GM23248 (cell line): ENCODE data around the gene CD79A. TPM values are rescaled to one million over a fixed set of nuclear protein-coding genes. Genes with fewer than 3 reads are reported as not detected.
A peak's percentile ranks its signal among the peaks of the same experiment; 100 is the strongest.

Source experiments
- DNase-seq: peaks from one replicate; pipeline ENCODE4 v3.0.0-alpha.2; 2015
- H2AFZ ChIP-seq: fragments of 200-600 bp; sonication (generic); 2 replicates; pipeline ENCODE4 v1.6.1; 2016; ENCODE audit warnings: antibody characterized with exemption
- H3F3A ChIP-seq: fragments of 200-600 bp; sonication (generic); 2 replicates; pipeline ENCODE4 v1.6.1; 2016; ENCODE audit warnings: mild to moderate bottlenecking, antibody characterized with exemption, mixed run types; ENCODE audit not compliant: insufficient read depth
- H3K27ac ChIP-seq: fragments of 200-600 bp; sonication (generic); 2 replicates; pipeline ENCODE4 v1.5.1; 2016; ENCODE audit warnings: mild to moderate bottlenecking
- H3K27me3 ChIP-seq: fragments of 200-600 bp; sonication (generic); replicated peaks from 2 replicates; pipeline ENCODE4 v1.6.1; 2016; ENCODE audit warnings: mild to moderate bottlenecking; ENCODE audit not compliant: insufficient read depth
- H3K36me3 ChIP-seq: fragments of 200-600 bp; sonication (generic); 2 replicates; pipeline ENCODE4 v1.6.1; 2016; ENCODE audit warnings: low read depth, mild to moderate bottlenecking
- H3K4me1 ChIP-seq: fragments of 200-600 bp; sonication (generic); 2 replicates; pipeline ENCODE4 v1.6.1; 2016; ENCODE audit warnings: mild to moderate bottlenecking; ENCODE audit not compliant: insufficient read depth
- H3K4me2 ChIP-seq: fragments of 200-600 bp; sonication (generic); one replicate; pipeline ENCODE4 v1.6.1; 2016; ENCODE audit warnings: mild to moderate bottlenecking; ENCODE audit not compliant: unreplicated experiment
- H3K4me3 ChIP-seq: fragments of 200-600 bp; sonication (generic); 2 replicates; pipeline ENCODE4 v1.5.1; 2016; ENCODE audit warnings: mild to moderate bottlenecking
- H3K79me2 ChIP-seq: fragments of 200-600 bp; sonication (generic); 2 replicates; pipeline ENCODE4 v1.6.1; 2016; ENCODE audit warnings: mild to moderate bottlenecking; ENCODE audit not compliant: insufficient read depth
- H3K9ac ChIP-seq: fragments of 200-600 bp; sonication (generic); 2 replicates; pipeline ENCODE4 v1.6.1; 2016; ENCODE audit warnings: mild to moderate bottlenecking
- H3K9me2 ChIP-seq: fragments of 200-600 bp; sonication (generic); 2 replicates; pipeline ENCODE4 v1.6.1; 2016; ENCODE audit warnings: mixed run types, mild to moderate bottlenecking, moderate library complexity; ENCODE audit not compliant: insufficient read depth
- H3K9me3 ChIP-seq: fragments of 200-600 bp; sonication (generic); one replicate; pipeline ENCODE4 v1.6.1; 2017; ENCODE audit warnings: low read depth
- H4K20me1 ChIP-seq: fragments of 200-600 bp; sonication (generic); 2 replicates; pipeline ENCODE4 v1.6.0; 2016; ENCODE audit not compliant: insufficient read depth
- EZH2 ChIP-seq: fragments of 200-600 bp; sonication (generic); IDR thresholded peaks from 2 replicates; pipeline ENCODE4 v1.6.1; 2018; ENCODE audit warnings: antibody characterized with exemption, mild to moderate bottlenecking; ENCODE audit not compliant: insufficient read depth, poor library complexity, severe bottlenecking
- EZH2phosphoT487 ChIP-seq: fragments of 200-600 bp; sonication (generic); IDR thresholded peaks from 2 replicates; pipeline ENCODE4 v1.6.1; 2018; ENCODE audit warnings: antibody characterized with exemption, moderate library complexity, mild to moderate bottlenecking, low read depth; ENCODE audit not compliant: insufficient read depth
- WGBS, 2 experiments: methylation state at CpG; one replicate each; pipeline ENCODE4 v1.1.6; 2015 to 2017; ENCODE audit warnings: low lambda C conversion rate in 2 of 2, low coverage in 1 of 2; ENCODE audit errors: missing lambda C conversion rate in 2 of 2; 5-methylcytosine and 5-hydroxymethylcytosine counted together
- in situ Hi-C: fragments of 300-500 bp; cut with MboI; formaldehyde crosslinking; loops from 2 replicates; pipeline ENCODE4 v1.15.0; 2020
- polyA plus RNA-seq: library from polyadenylated mRNA; unstranded; fragments of >200 nt; fragmentation: Nextera tagmentation; extraction: Ambion mirVana; gene quantifications from 2 replicates; pipeline ENCODE4 v1.2.1, GENCODE V29; 2016
- total RNA-seq: library from RNA; depleted of rRNA; stranded (reverse); fragments of >200 nt; shearing (Covaris generic); gene quantifications from 2 replicates; pipeline ENCODE4 v1.2.3, GENCODE V29; 2014

Gene CD79A
- total and polyA plus RNA-seq, 2 experiments from 2014 or later = not detected

GRCh38 chr19:41879670-41880328, 2.7 kb downstream of the CD79A start:
- no peaks in the 10 kb centered on the region for H3K27me3 ChIP-seq
- H4K20me1 ChIP-seq = no peaks in the 10 kb centered on the region
- H3K9me2 ChIP-seq = no peaks in the 10 kb centered on the region
- no peak overlapping the region for H3K9ac ChIP-seq
- TF ChIP-seq EZH2 (no peak), EZH2phosphoT487 (no peak)
- H3K36me3 ChIP-seq = no peaks in the 10 kb centered on the region
- no peak overlapping the region for H3K4me2 ChIP-seq
- in situ Hi-C loops = no loop called here
- no peak overlapping the region for H3K4me3 ChIP-seq
- no peaks in the 10 kb centered on the region for H3K9me3 ChIP-seq
- H3K4me1 ChIP-seq = peaks cover 1% of the 10 kb centered on the region; the same call in 1 of the 2 replicates
- 35 to 54% methylated on average over 6 to 7 of the region's 7 CpGs for WGBS, 2 experiments
- no peak overlapping the region for H3K27ac ChIP-seq
- peaks cover 13% of the 10 kb centered on the region for H3F3A ChIP-seq
- no peak overlapping the region for H2AFZ ChIP-seq
- H3K79me2 ChIP-seq = peaks cover 6% of the 10 kb centered on the region
- DNase-seq = no peak

- no peaks in the 10 kb centered on the region for H4K20me1 ChIP-seq
- no peak for DNase-seq
- H3K27ac ChIP-seq = no peak overlapping the region
- in situ Hi-C loops = no loop called here
- no peaks in the 10 kb centered on the region for H3K9me2 ChIP-seq
- H3K27me3 ChIP-seq = no peaks in the 10 kb centered on the region
- H3K4me1 ChIP-seq = peaks cover 5% of the 10 kb centered on the region; the same call in 1 of the 2 replicates
- no peak overlapping the region for H2AFZ ChIP-seq
- peaks cover 11% of the 10 kb centered on the region for H3K79me2 ChIP-seq
- 57 to 59% methylated on average over 4 to 5 of the region's 5 CpGs for WGBS, 2 experiments
- no peaks in the 10 kb centered on the region for H3K36me3 ChIP-seq
- H3K4me2 ChIP-seq = no peak overlapping the region
- no peak for TF ChIP-seq EZH2phosphoT487
- H3K9ac ChIP-seq = no peak overlapping the region
- H3F3A ChIP-seq = peaks cover 13% of the 10 kb centered on the region
- no peaks in the 10 kb centered on the region for H3K9me3 ChIP-seq
- no peak overlapping the region for H3K4me3 ChIP-seq
These were observed 3.2 kb downstream of the CD79A start for GRCh38 chr19:41880329-41880708.

- Histone ChIP-seq H3K27ac (peak within 1 kb of the TSS; percentile 39; the same call in 1 of the 2 replicates), H3K9me2 (no peaks in the 10 kb centered on the region), H3K9ac (peak within 1 kb of the TSS; percentile 95), H3K4me1 (peaks cover 11% of the 10 kb centered on the region), H4K20me1 (no peaks in the 10 kb centered on the region), H2AFZ (peak within 1 kb of the TSS; percentile 75), H3K79me2 (peaks cover 36% of the 10 kb centered on the region), H3F3A (peaks cover 13% of the 10 kb centered on the region), H3K4me3 (peak within 1 kb of the TSS; percentile 87), H3K9me3 (no peaks in the 10 kb centered on the region), H3K27me3 (no peaks in the 10 kb centered on the region), H3K4me2 (peak within 1 kb of the TSS; percentile 94), H3K36me3 (no peaks in the 10 kb centered on the region)
- no peak for TF ChIP-seq EZH2phosphoT487
- no peak for TF ChIP-seq EZH2
- in situ Hi-C loops = no loop called here
- 2 to 5% methylated on average over 20 to 70 of the region's 80 CpGs for WGBS, 2 experiments
- DNase-seq = peak; percentile 44
These were observed 5.7 kb downstream of the CD79A start, which contains the start of gene ARHGEF1 for GRCh38 chr19:41882568-41883462. ARHGEF1 (plus strand) TSS chr19:41883184; CDS start chr19:41888083, 4,899 bp downstream.

- peak overlapping the region; percentile 87 for H3K4me3 ChIP-seq
- TF ChIP-seq EZH2 = no peak
- TF ChIP-seq EZH2phosphoT487 = no peak
- peaks cover 13% of the 10 kb centered on the region for H3F3A ChIP-seq
- WGBS, 2 experiments = 0 to 2% methylated on average over 23 of the region's 23 CpGs
- in situ Hi-C loops = no loop called here
- H3K4me1 ChIP-seq = peaks cover 11% of the 10 kb centered on the region
- no peaks in the 10 kb centered on the region for H3K27me3 ChIP-seq
- H3K27ac ChIP-seq = peak overlapping the region; percentile 39; the same call in 1 of the 2 replicates
- no peaks in the 10 kb centered on the region for H3K36me3 ChIP-seq
- H3K9ac ChIP-seq = peak overlapping the region; percentile 95
- H3K9me3 ChIP-seq = no peaks in the 10 kb centered on the region
- H4K20me1 ChIP-seq = no peaks in the 10 kb centered on the region
- peaks cover 42% of the 10 kb centered on the region for H3K79me2 ChIP-seq
- H2AFZ ChIP-seq = peak overlapping the region; percentile 75
- H3K9me2 ChIP-seq = no peaks in the 10 kb centered on the region
- H3K4me2 ChIP-seq = peak overlapping the region; percentile 94
- DNase-seq = peak; percentile 48
These were observed 6.4 kb downstream of the CD79A start for GRCh38 chr19:41883463-41883820.
